H1 (cell line): Measurements from ENCODE around the gene RBM34. TPM values are rescaled to one million over a fixed set of nuclear protein-coding genes. Genes with fewer than 3 reads are reported as not detected.

Source experiments
- CTCF ChIA-PET: fragments of 300-600 bp; sonication (Branson Sonifier 250); formaldehyde crosslinking; loops from one replicate; lab custom pipeline; 2021; ENCODE audit not compliant: partially characterized antibody; lab: Charles Lee
- POLR2A ChIA-PET: fragments of 300-600 bp; sonication (Branson Sonifier 250); formaldehyde crosslinking; loops from one replicate; lab custom pipeline; 2021; ENCODE audit warnings: inconsistent platforms; ENCODE audit not compliant: partially characterized antibody; lab: Charles Lee
- DNase-seq, 2 experiments: peaks; one replicate each; pipeline versions ENCODE4 v3.0.0 to v3.0.0-alpha.2; 2010 to 2022; ENCODE audit warnings: low spot score in 2 of 2, low read depth in 1 of 2, mixed read lengths in 1 of 2
- FAIRE-seq: peaks from 2 replicates; lab custom pipeline; 2011; peaks lifted over from hg19 to GRCh38; lab: Jason Lieb, UNC
- H2AFZ ChIP-seq: 2 replicates; pipeline ENCODE4 v1.8.1; 2012; ENCODE audit warnings: low read length, inconsistent platforms
- H2AK5ac ChIP-seq: 2 replicates; pipeline ENCODE4 v1.6.1; 2013; ENCODE audit warnings: low read depth, low read length
- H2BK120ac ChIP-seq: replicated peaks from 2 replicates; pipeline ENCODE3; 2013; ENCODE audit warnings: low read depth, low read length, inconsistent platforms
- H2BK12ac ChIP-seq: 2 replicates; pipeline ENCODE4 v1.6.1; 2013; ENCODE audit warnings: low read depth, low read length
- H2BK15ac ChIP-seq: 2 replicates; pipeline ENCODE4 v1.6.1; 2013; ENCODE audit warnings: low read length
- H2BK20ac ChIP-seq: 2 replicates; pipeline ENCODE4 v1.6.1; 2013; ENCODE audit warnings: low read length
- H2BK5ac ChIP-seq: 2 replicates; pipeline ENCODE4 v1.6.1; 2013; ENCODE audit warnings: low read depth, low read length
- H3K14ac ChIP-seq: 2 replicates; pipeline ENCODE4 v1.6.1; 2013; ENCODE audit warnings: inconsistent platforms; ENCODE audit not compliant: insufficient read length
- H3K18ac ChIP-seq: 2 replicates; pipeline ENCODE4 v1.6.1; 2013; ENCODE audit warnings: low read length; ENCODE audit errors: extremely low read depth
- H3K23ac ChIP-seq: 2 replicates; pipeline ENCODE4 v1.6.1; 2013; ENCODE audit warnings: inconsistent platforms; ENCODE audit not compliant: insufficient read length
- H3K23me2 ChIP-seq: 2 replicates; pipeline ENCODE4 v1.6.1; 2013; ENCODE audit warnings: low read depth, low read length
- H3K27ac ChIP-seq: 2 replicates; pipeline ENCODE4 v1.6.1; 2011; ENCODE audit warnings: low read depth, low read length, inconsistent platforms
- H3K27me3 ChIP-seq, 4 experiments: replicated peaks in 1 of 4; 1 replicate in 1 of 4; 2 replicates in 3 of 4; pipeline versions ENCODE4 v1.6.1 to v1.8.1; 2011 to 2013; ENCODE audit warnings: low read length in 3 of 4, mild to moderate bottlenecking in 3 of 4, inconsistent platforms in 2 of 4, mixed read lengths in 2 of 4, moderate library complexity in 1 of 4; ENCODE audit not compliant: control insufficient read depth in 3 of 4, insufficient read depth in 3 of 4; ENCODE audit errors: extremely low read depth in 1 of 4
- H3K36me3 ChIP-seq, 4 experiments: 2 replicates each; pipeline versions ENCODE4 v1.6.1 to v1.8.1; 2011 to 2013; ENCODE audit warnings: mild to moderate bottlenecking in 4 of 4, low read length in 3 of 4, moderate library complexity in 2 of 4, control low read depth in 1 of 4, inconsistent platforms in 1 of 4; ENCODE audit not compliant: insufficient read depth in 4 of 4, control insufficient read depth in 2 of 4
- H3K4ac ChIP-seq: replicated peaks from 2 replicates; pipeline ENCODE3; 2013; ENCODE audit warnings: low read length, low read depth, mixed read lengths, inconsistent platforms; ENCODE audit not compliant: insufficient read length
- H3K4me1 ChIP-seq, 4 experiments: replicated peaks in 1 of 4; 1 replicate in 1 of 4; 2 replicates in 3 of 4; pipeline versions ENCODE4 v1.6.1 to v1.8.1; 2011 to 2013; ENCODE audit warnings: low read length in 3 of 4, inconsistent platforms in 2 of 4, mixed read lengths in 1 of 4; ENCODE audit not compliant: insufficient read depth in 4 of 4, control insufficient read depth in 3 of 4
- H3K4me2 ChIP-seq, 2 experiments: 2 replicates each; pipeline versions ENCODE4 v1.6.1 to v1.8.1; 2011 to 2013; ENCODE audit warnings: low read depth in 2 of 2, low read length in 2 of 2, control low read depth in 1 of 2, inconsistent platforms in 1 of 2, mild to moderate bottlenecking in 1 of 2; ENCODE audit not compliant: insufficient read depth in 1 of 2
- H3K4me3 ChIP-seq, 4 experiments: fragments of 200-600, 300-600 bp in 1 of 4; sonication (generic), shearing (Covaris generic), sonication (Bioruptor Twin) in 1 of 4; 2 replicates each; pipeline versions ENCODE4 v1.5.1 to v1.8.1; 2011 to 2016; ENCODE audit warnings: low read length in 4 of 4, low read depth in 3 of 4, control low read depth in 2 of 4, inconsistent platforms in 2 of 4, mild to moderate bottlenecking in 2 of 4, mixed read lengths in 1 of 4, moderate library complexity in 1 of 4; ENCODE audit not compliant: insufficient read depth in 2 of 4; ENCODE audit errors: extremely low read depth in 1 of 4
- H3K56ac ChIP-seq: replicated peaks from 2 replicates; pipeline ENCODE3; 2013; ENCODE audit warnings: low read depth, mild to moderate bottlenecking, mixed read lengths, low read length, inconsistent platforms; ENCODE audit not compliant: insufficient read length
- H3K79me1 ChIP-seq: 2 replicates; pipeline ENCODE4 v1.6.1; 2013; ENCODE audit warnings: low read depth, low read length, control low read depth
- H3K79me2 ChIP-seq, 2 experiments: 2 replicates each; pipeline versions ENCODE4 v1.6.1 to v1.8.1; 2012 to 2013; ENCODE audit warnings: low read length in 2 of 2, mild to moderate bottlenecking in 2 of 2, inconsistent platforms in 1 of 2; ENCODE audit not compliant: insufficient read depth in 2 of 2, control insufficient read depth in 1 of 2
- H3K9ac ChIP-seq, 4 experiments: replicated peaks in 1 of 4; 1 replicate in 1 of 4; 2 replicates in 3 of 4; pipeline versions ENCODE4 v1.6.1 to v1.8.1; 2011 to 2013; ENCODE audit warnings: low read depth in 3 of 4, low read length in 3 of 4, control low read depth in 2 of 4, mild to moderate bottlenecking in 2 of 4, moderate library complexity in 2 of 4, inconsistent platforms in 1 of 4; ENCODE audit errors: extremely low read depth in 1 of 4
- H3K9me3 ChIP-seq, 2 experiments: 2 replicates each; pipeline versions ENCODE4 v1.6.1 to v1.8.1; 2012 to 2013; ENCODE audit warnings: mild to moderate bottlenecking in 2 of 2, moderate library complexity in 2 of 2, control low read depth in 1 of 2, inconsistent platforms in 1 of 2, low read depth in 1 of 2, low read length in 1 of 2, mixed read lengths in 1 of 2; ENCODE audit not compliant: insufficient read depth in 2 of 2
- H4K20me1 ChIP-seq, 2 experiments: replicated peaks in 1 of 2; 2 replicates each; pipeline versions ENCODE3 to v1.8.1; 2011 to 2013; ENCODE audit warnings: inconsistent platforms in 2 of 2, low read length in 2 of 2, mild to moderate bottlenecking in 1 of 2; ENCODE audit not compliant: insufficient read depth in 2 of 2, control insufficient read depth in 1 of 2
- H4K5ac ChIP-seq: 2 replicates; pipeline ENCODE4 v1.6.1; 2013; ENCODE audit warnings: low read length, low read depth, mixed read lengths, inconsistent platforms; ENCODE audit not compliant: insufficient read length
- H4K8ac ChIP-seq: 2 replicates; pipeline ENCODE4 v1.8.0; 2013; ENCODE audit warnings: mild to moderate bottlenecking, moderate library complexity, low read length, inconsistent platforms; ENCODE audit not compliant: insufficient read depth; ENCODE audit errors: extremely low read depth
- H4K91ac ChIP-seq: replicated peaks from 2 replicates; pipeline ENCODE3; 2013; ENCODE audit warnings: low read length, mixed read lengths, inconsistent platforms; ENCODE audit not compliant: insufficient read length
- CEBPB ChIP-seq: IDR thresholded peaks from 2 replicates; pipeline ENCODE4 v1.6.1; 2012; ENCODE audit warnings: low read depth, low read length
- CTBP2 ChIP-seq: IDR thresholded peaks from 2 replicates; pipeline ENCODE4 v1.7.0; 2011; ENCODE audit warnings: borderline replicate concordance, mild to moderate bottlenecking, moderate library complexity, mixed read lengths, low read length; ENCODE audit not compliant: insufficient read depth, insufficient read length
- HDAC6 ChIP-seq: IDR thresholded peaks from one replicate; pipeline ENCODE4 v1.7.1; 2012; ENCODE audit warnings: low read depth, mild to moderate bottlenecking, inconsistent platforms, low read length, moderate library complexity
- KDM5A ChIP-seq: fragments of 200-600 bp; IDR thresholded peaks from 2 replicates; pipeline ENCODE4 v1.7.1; 2012; ENCODE audit warnings: mild to moderate bottlenecking, low read length, inconsistent platforms, mixed read lengths
- PHF8 ChIP-seq: fragments of 200-600 bp; sonication (generic); conservative IDR thresholded peaks from 2 replicates; pipeline ENCODE4 v1.7.1; 2012; ENCODE audit warnings: low read depth, mild to moderate bottlenecking, inconsistent platforms, low read length, moderate library complexity
- POLR2A ChIP-seq, 2 experiments: IDR thresholded peaks; 1 replicate in 1 of 2; 2 replicates in 1 of 2; pipeline ENCODE4 v1.6.1; 2011; ENCODE audit warnings: low read depth in 2 of 2, low read length in 2 of 2, mild to moderate bottlenecking in 2 of 2; ENCODE audit errors: control extremely low read depth in 1 of 2
- RXRA ChIP-seq: IDR thresholded peaks from 2 replicates; pipeline ENCODE4 v1.6.1; 2011; ENCODE audit warnings: low read depth, mild to moderate bottlenecking, low read length, moderate library complexity; ENCODE audit not compliant: insufficient read depth
- SRF ChIP-seq: IDR thresholded peaks from 2 replicates; pipeline ENCODE4 v1.6.1; 2011; ENCODE audit warnings: mild to moderate bottlenecking, low read depth, low read length, moderate library complexity
- SUZ12 ChIP-seq: fragments of 200-600 bp; sonication (generic); IDR thresholded peaks from 2 replicates; pipeline ENCODE4 v1.6.1; 2012; ENCODE audit warnings: mild to moderate bottlenecking, inconsistent platforms, low read length, moderate library complexity, mixed read lengths
- TEAD4 ChIP-seq: IDR thresholded peaks from 2 replicates; pipeline ENCODE4 v1.6.1; 2012; ENCODE audit warnings: low read depth, low read length, inconsistent platforms, mixed read lengths
- WGBS, 2 experiments: shearing (Covaris generic) in 1 of 2; methylation state at CpG; one replicate each; pipeline versions ENCODE4 v1.1.6 to v1.1.7; 2013 to 2015; ENCODE audit warnings: low lambda C conversion rate in 2 of 2, mixed read lengths in 2 of 2, inconsistent platforms in 1 of 2, low coverage in 1 of 2, missing lambda C conversion rate in 1 of 2; ENCODE audit not compliant: insufficient replicate concordance in 2 of 2, insufficient coverage in 1 of 2, insufficient read length in 1 of 2; ENCODE audit errors: extremely low coverage in 1 of 2, missing lambda C conversion rate in 1 of 2; 5-methylcytosine and 5-hydroxymethylcytosine counted together
- polyA plus RNA-seq, 7 experiments: library from polyadenylated mRNA; depleted of rRNA in 3 of 7; stranded (reverse) in 5 of 7; unstranded in 2 of 7; fragments of >200 nt in 5 of 7; fragments of 200-250 nt in 2 of 7; gene quantifications; 1 replicate in 5 of 7; 2 replicates in 1 of 7; 4 replicates in 1 of 7; pipeline versions ENCODE4 v1.2.1 to v1.2.3, GENCODE V29; 2011 to 2013; ENCODE audit warnings: missing spikeins in 2 of 7, mixed read lengths in 2 of 7
- total RNA-seq: library from RNA; stranded (reverse); fragmentation: NEBNext Ultra II Directional; extraction: Animal tissue kit (Norgen Biotek cat#: 25700); gene quantifications from 2 replicates; pipeline ENCODE4 v1.2.1, GENCODE V29; 2021
- TF ChIP-seq, protein P1 (sequence below), 3 experiments: IDR thresholded peaks; 1 replicate in 2 of 3; 2 replicates in 1 of 3; pipeline versions ENCODE4 v1.5.1 to v1.6.1; 2011; ENCODE audit warnings: low read length in 3 of 3, mild to moderate bottlenecking in 3 of 3, inconsistent platforms in 2 of 3, low read depth in 1 of 3, moderate library complexity in 1 of 3; ENCODE audit not compliant: insufficient read depth in 1 of 3; ENCODE audit errors: control extremely low read depth in 1 of 3
- TF ChIP-seq, protein P2 (sequence below): IDR thresholded peaks from 2 replicates; pipeline ENCODE4 v1.6.1; 2012; ENCODE audit warnings: inconsistent platforms

The RBM34 gene
- total and polyA plus RNA-seq, 2 of the 8 experiments (the other 6 are each of a cell fraction or from before 2014, with no cell fraction given) = 18.8 to 108 TPM

DNA sequence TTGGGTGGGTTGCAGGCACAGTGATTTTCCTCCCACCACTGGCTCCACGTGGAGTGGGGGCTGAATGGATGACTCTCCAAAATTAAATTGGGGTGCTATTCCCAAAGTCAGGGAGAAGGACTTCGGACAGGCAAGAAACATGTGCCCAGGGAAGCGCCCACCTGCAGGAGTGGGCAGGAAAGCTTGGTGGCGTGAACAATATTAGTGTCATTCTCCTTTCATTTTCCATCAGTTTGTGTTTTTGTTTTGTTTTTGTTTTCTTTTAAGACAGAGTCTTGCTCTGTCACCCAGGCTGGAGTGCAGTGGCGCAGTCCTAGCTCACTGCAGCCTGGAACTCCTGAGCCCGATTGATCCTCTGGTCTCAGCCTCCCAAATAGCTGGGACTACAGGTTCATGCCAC, 62.5 kb downstream of the RBM34 start:
- Histone ChIP-seq H3K79me2 (no peaks in the 10 kb centered on the region), H4K91ac (no peak overlapping the region), H2BK15ac (no peak overlapping the region), H3K4me2 (no peak overlapping the region), H3K56ac (no peak overlapping the region), H2BK120ac (no peak overlapping the region), H3K18ac (no peak overlapping the region), H4K8ac (no peak overlapping the region; the same call in 1 of the 2 replicates), H2BK12ac (no peak overlapping the region), H3K23me2 (no peaks in the 10 kb centered on the region; the same call in 1 of the 2 replicates), H3K27ac (no peak overlapping the region), H3K27me3 (no peaks in the 10 kb centered on the region), H3K9me3 (no peaks in the 10 kb centered on the region), H3K14ac (no peak overlapping the region), H4K5ac (no peak overlapping the region), H3K4me3 (no peak overlapping the region), H3K4me1 (peaks cover 0 to 4% (median 2%) of the 10 kb centered on the region in 4 experiments; a peak in 5 of 7 replicates), H3K9ac (no peak overlapping the region), H2AK5ac (no peak overlapping the region), H2BK20ac (no peak overlapping the region), H3K4ac (no peak overlapping the region), H3K79me1 (no peaks in the 10 kb centered on the region), H2BK5ac (no peak overlapping the region), H2AFZ (no peak overlapping the region), H4K20me1 (peaks cover 0 to 2% of the 10 kb centered on the region in 2 experiments), H3K36me3 (no peaks in the 10 kb centered on the region), H3K23ac (no peak overlapping the region)
- no peak for FAIRE-seq
- 88% methylated on average over 6 of the region's 6 CpGs; no CpG with 5 or more reads in 1 of the 2 experiments for WGBS, 2 experiments
- CTCF ChIA-PET = interaction anchor here (0.7 to 1.1 kb wide), 3 partner anchors 329 to 599 kb away, joined by 3 to 4 read pairs (median 4); no protein-coding TSS in a partner anchor
- POLR2A ChIA-PET = no interaction called here
- DNase-seq = no peak
- no peak for TF ChIP-seq TEAD4
- no peak for TF ChIP-seq CTBP2
- no peak for TF ChIP-seq RXRA
- TF ChIP-seq SUZ12 = no peak
- no peak for TF ChIP-seq SRF
- TF ChIP-seq CEBPB = no peak
- no peak for TF ChIP-seq POLR2A (IDR thresholded peaks at IDR 0.05; ENCODE audit: control extremely low read depth in 1 of 2, low read depth in 2 of 2, low read length in 2 of 2)
- TF ChIP-seq KDM5A = no peak
- no peak for TF ChIP-seq HDAC6
- TF ChIP-seq PHF8 = no peak
- TF ChIP-seq, protein P1, sequence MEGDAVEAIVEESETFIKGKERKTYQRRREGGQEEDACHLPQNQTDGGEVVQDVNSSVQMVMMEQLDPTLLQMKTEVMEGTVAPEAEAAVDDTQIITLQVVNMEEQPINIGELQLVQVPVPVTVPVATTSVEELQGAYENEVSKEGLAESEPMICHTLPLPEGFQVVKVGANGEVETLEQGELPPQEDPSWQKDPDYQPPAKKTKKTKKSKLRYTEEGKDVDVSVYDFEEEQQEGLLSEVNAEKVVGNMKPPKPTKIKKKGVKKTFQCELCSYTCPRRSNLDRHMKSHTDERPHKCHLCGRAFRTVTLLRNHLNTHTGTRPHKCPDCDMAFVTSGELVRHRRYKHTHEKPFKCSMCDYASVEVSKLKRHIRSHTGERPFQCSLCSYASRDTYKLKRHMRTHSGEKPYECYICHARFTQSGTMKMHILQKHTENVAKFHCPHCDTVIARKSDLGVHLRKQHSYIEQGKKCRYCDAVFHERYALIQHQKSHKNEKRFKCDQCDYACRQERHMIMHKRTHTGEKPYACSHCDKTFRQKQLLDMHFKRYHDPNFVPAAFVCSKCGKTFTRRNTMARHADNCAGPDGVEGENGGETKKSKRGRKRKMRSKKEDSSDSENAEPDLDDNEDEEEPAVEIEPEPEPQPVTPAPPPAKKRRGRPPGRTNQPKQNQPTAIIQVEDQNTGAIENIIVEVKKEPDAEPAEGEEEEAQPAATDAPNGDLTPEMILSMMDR (IDR thresholded peaks at IDR 0.05; ENCODE audit: control extremely low read depth in 1 of 3, insufficient read depth in 1 of 3, low read depth in 1 of 3, low read length in 3 of 3) = no peak
- TF ChIP-seq, protein P2, sequence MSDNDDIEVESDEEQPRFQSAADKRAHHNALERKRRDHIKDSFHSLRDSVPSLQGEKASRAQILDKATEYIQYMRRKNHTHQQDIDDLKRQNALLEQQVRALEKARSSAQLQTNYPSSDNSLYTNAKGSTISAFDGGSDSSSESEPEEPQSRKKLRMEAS = no peak
